Activated CD8-positive, alpha-beta memory T cell treated with anti-CD3 and anti-CD28 coated beads, Interleukin-2, amount 50 U/mL, for 24 hours (primary cell): ENCODE data around the gene ATP6V1C2.

Source experiments
- DNase-seq: peaks from one replicate; pipeline ENCODE4 v3.0.0-alpha.2; 2020; ENCODE audit errors: extremely low read depth

ATP6V1C2 gene

DNA sequence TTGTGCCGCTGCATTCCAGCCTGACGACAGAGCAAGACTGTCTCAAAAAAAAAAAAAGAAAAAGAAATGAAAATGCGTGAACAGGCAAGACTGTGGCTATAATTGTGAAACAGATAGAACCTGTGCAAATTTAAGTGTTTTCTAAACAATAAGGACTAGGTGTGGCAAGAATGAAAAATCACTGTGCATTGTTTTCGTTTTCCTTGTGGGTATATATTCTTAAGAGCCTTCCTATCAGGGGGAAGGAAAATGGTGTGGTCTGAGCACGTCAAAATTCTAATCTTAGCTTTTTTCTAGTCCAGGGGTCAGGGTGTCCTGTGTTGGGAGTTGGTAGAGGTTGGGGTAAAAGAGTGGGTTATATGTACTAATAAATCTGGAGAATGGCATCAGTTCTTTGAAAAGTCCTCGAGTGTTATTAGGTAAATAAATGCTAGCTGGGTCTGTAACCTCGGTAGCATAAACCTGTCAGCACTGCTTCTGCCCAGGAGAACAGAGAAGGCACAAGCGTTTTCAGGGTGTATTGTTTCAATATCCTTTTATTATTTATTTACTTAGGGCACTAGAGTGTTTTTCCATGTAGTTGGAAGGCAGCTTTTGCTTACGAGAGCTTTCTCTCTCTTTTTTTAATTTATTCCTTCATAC, 11.6 kb downstream of the ATP6V1C2 start:
- DNase-seq, result no peak

GRCh38 chr2:10733566-10733925, 12.1 kb downstream of the ATP6V1C2 start:
- DNase-seq, result no peak

- no peak for DNase-seq
Measured at GRCh38 chr2:10733980-10734379, 12.6 kb downstream of the ATP6V1C2 start.

- DNase-seq, result no peak
Measured at GRCh38 chr2:10738192-10738591, 16.8 kb downstream of the ATP6V1C2 start.

GRCh38 chr2:10740226-10740625, 18.8 kb downstream of the ATP6V1C2 start:
- no peak for DNase-seq

- no peak for DNase-seq
Measured at GRCh38 chr2:10741139-10741538, 19.7 kb downstream of the ATP6V1C2 start.

- no peak for DNase-seq
Measured at GRCh38 chr2:10742666-10743065, 21.2 kb downstream of the ATP6V1C2 start.

GRCh38 chr2:10750610-10751009, 29.2 kb downstream of the ATP6V1C2 start:
- no peak for DNase-seq

GRCh38 chr2:10752236-10752635, 30.8 kb downstream of the ATP6V1C2 start:
- no peak for DNase-seq

DNA sequence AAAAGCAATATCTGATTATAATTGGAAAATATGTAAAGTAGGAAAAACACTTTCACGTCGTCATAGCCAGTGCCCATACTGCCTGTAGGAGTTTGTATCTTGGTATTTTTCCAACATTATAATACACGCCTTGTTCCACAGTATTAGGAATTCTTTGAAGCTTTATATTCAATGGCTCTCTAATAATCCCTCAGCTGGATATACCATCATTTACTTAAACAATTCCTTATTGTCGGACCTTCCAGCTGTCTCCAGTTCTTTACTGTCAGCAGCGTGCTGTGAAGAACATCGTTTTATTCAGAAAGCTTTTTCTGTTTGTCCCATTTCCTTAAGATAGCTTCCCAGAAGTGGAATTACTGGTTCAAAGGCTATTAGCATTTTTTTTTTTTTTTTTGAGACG, 31.7 kb downstream of the ATP6V1C2 start:
- DNase-seq, result no peak

- DNase-seq, result no peak
Measured at GRCh38 chr2:10753876-10754275, 32.4 kb downstream of the ATP6V1C2 start.

DNA sequence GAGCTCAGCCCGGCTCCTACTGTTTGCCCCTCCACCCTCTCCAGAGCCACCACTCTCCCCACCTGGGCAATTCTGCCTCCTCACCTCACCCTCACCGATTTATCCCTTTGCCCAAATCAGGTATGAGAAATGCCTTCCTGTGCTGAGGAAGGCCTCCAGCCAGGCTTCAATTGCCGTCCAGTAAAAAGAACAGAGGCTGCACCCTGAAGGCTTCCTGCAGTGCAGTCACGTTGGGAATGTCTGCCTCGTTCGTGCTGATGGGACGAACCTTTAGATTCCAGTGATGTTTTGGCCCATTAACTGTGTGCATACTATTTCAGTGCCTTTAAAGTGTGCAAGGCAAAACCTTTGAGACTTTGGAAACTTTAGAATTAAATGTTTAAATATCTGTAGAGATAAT, 34.2 kb downstream of the ATP6V1C2 start:
- DNase-seq, result no peak

GRCh38 chr2:10757814-10758286, 36.4 kb downstream of the ATP6V1C2 start:
- DNase-seq, result no peak

- DNase-seq, result no peak
Measured at GRCh38 chr2:10759151-10759714, 37.8 kb downstream of the ATP6V1C2 start.

- no peak for DNase-seq
Measured at GRCh38 chr2:10760794-10761504, 39.5 kb downstream of the ATP6V1C2 start.

GRCh38 chr2:10761591-10761990, 40.2 kb downstream of the ATP6V1C2 start:
- DNase-seq, result no peak

GRCh38 chr2:10762651-10763460, 41.4 kb downstream of the ATP6V1C2 start:
- no peak for DNase-seq

DNA sequence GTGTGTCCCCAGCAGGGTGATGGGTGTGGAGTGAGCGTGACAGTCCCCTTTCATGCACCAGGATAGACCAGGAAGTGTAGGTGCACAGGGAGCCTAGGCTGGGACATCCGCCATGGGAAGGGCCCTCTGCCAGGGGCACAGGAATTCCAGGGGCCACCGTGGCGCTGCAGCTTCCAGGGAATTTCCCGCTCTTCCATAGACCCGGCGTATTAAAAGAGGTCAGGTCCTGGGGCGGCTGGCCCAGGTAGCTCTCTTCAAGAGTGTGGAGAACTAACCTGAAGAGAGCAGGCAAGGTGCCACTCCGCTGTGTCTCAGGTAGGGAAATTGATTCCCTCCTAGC, 42.0 kb downstream of the ATP6V1C2 start:
- DNase-seq, result no peak

- no peak for DNase-seq
Measured at GRCh38 chr2:10764096-10764785, 42.8 kb downstream of the ATP6V1C2 start.

DNA sequence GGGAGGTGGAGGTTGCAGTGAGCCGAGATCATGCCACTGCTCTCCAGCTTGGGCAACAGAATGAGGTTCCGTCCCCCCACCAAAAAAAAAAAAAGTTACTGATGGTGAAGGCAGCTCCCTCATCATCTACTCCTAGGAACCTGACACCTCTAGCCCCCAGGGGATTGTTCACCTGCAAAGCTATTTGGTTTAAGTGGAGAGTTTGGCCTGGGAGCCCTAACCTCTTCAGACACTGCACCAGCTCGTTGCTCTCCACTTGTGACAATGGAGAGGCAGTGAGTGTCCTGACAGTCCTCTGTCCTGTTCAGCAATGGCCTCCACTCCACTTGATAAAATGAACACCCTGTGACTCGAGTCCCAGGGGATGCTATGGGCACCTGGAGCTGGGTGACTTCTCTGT, 43.5 kb downstream of the ATP6V1C2 start:
- DNase-seq, result no peak

DNA sequence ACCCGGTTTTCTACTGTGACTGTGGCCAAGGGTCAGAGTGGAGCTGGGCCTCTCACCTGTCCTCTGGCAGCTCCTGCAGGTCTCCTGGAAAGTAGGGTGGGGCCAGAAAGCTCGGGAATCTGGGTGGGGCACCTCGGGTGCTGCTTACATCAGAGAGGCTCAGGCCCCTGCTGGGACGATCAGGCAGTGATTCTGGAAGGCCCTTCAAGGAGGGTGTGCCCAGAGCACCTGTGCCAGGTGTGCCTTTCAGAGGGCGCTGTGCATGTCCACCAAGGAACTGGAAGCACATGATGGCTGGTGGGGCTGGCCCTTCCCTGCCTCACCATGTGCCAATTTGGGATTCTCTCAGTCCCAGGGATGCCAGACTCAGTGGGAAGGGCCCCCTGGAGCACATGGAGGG, 44.0 kb downstream of the ATP6V1C2 start:
- no peak for DNase-seq

- no peak for DNase-seq
Measured at GRCh38 chr2:10765914-10766313, 44.5 kb downstream of the ATP6V1C2 start.
